PC-9 (cell line): ENCODE results near the gene ALPK1. TPM values are rescaled to one million over a fixed set of nuclear protein-coding genes. Genes with fewer than 3 reads are reported as not detected.

Experiments used
- BruUV-seq: library from RNA; stranded (reverse); fragments of 400-500 nt; replicated peaks from 2 replicates; lab custom pipeline; 2021; lab: Mats Ljungman, UMichigan
- CTCF ChIA-PET: fragments of 300-600 bp; sonication (Branson Sonifier 250); formaldehyde crosslinking; loops from one replicate; lab custom pipeline; 2022; ENCODE audit warnings: antibody characterized with exemption; lab: Charles Lee
- POLR2A ChIA-PET: fragments of 300-600 bp; sonication (Branson Sonifier 250); formaldehyde crosslinking; loops from one replicate; lab custom pipeline; 2022; ENCODE audit warnings: antibody characterized with exemption; ENCODE audit not compliant: unreplicated experiment; lab: Charles Lee
- DNase-seq, 2 experiments: peaks; one replicate each; pipeline versions ENCODE4 v3.0.0 to v3.0.0-alpha.2; 2015 to 2022; ENCODE audit warnings: mixed read lengths in 1 of 2
- H2AFZ ChIP-seq: fragments of 200-600 bp; sonication (generic); 2 replicates; pipeline ENCODE4 v1.8.1; 2017; ENCODE audit warnings: antibody characterized with exemption
- H3F3A ChIP-seq: fragments of 200-600 bp; sonication (generic); 2 replicates; pipeline ENCODE4 v1.8.1; 2017; ENCODE audit warnings: antibody characterized with exemption, mild to moderate bottlenecking, low read depth; ENCODE audit not compliant: insufficient read depth
- H3K27ac ChIP-seq: fragments of 200-600 bp; sonication (generic); 2 replicates; pipeline ENCODE4 v1.6.1; 2016; ENCODE audit warnings: mixed run types
- H3K27me3 ChIP-seq: fragments of 200-600 bp; sonication (generic); 2 replicates; pipeline ENCODE4 v1.6.1; 2016; ENCODE audit warnings: low read depth, mixed run types; ENCODE audit not compliant: insufficient read depth
- H3K36me3 ChIP-seq: fragments of 200-600 bp; sonication (generic); 2 replicates; pipeline ENCODE4 v1.6.1; 2016; ENCODE audit warnings: low read depth, mixed run types
- H3K4me1 ChIP-seq: fragments of 200-600 bp; sonication (generic); replicated peaks from 2 replicates; pipeline ENCODE4 v1.6.1; 2016; ENCODE audit warnings: mixed run types; ENCODE audit not compliant: insufficient read depth
- H3K4me2 ChIP-seq: fragments of 200-600 bp; sonication (generic); 2 replicates; pipeline ENCODE4 v1.6.1; 2017; ENCODE audit warnings: mixed run types
- H3K4me3 ChIP-seq: fragments of 200-600 bp; sonication (generic); 2 replicates; pipeline ENCODE4 v1.6.1; 2016; ENCODE audit warnings: mixed run types
- H3K79me2 ChIP-seq: fragments of 200-600 bp; sonication (generic); 2 replicates; pipeline ENCODE4 v1.6.1; 2017; ENCODE audit warnings: low read depth, mixed run types
- H3K9me2 ChIP-seq: fragments of 200-600 bp; sonication (generic); 2 replicates; pipeline ENCODE4 v1.8.1; 2017; ENCODE audit warnings: mild to moderate bottlenecking; ENCODE audit not compliant: insufficient read depth
- H3K9me3 ChIP-seq: fragments of 200-600 bp; sonication (generic); 2 replicates; pipeline ENCODE4 v1.8.1; 2016; ENCODE audit warnings: low read depth; ENCODE audit not compliant: insufficient read depth
- H4K20me1 ChIP-seq: fragments of 200-600 bp; sonication (generic); 2 replicates; pipeline ENCODE4 v1.8.1; 2017; ENCODE audit not compliant: insufficient read depth
- CTCF ChIP-seq: fragments of 200-600 bp; sonication (generic); conservative IDR thresholded peaks from 2 replicates; pipeline ENCODE4 v1.6.1; 2017; ENCODE audit warnings: mixed run types, antibody characterized with exemption, mild to moderate bottlenecking, moderate library complexity
- EZH2 ChIP-seq: fragments of 200-600 bp; sonication (generic); IDR thresholded peaks from 2 replicates; pipeline ENCODE4 v1.8.0; 2017; ENCODE audit warnings: antibody characterized with exemption, low read depth
- intact Hi-C: fragments of 100-400 bp; cut with micrococcal nuclease; formaldehyde crosslinking; loops from one replicate; pipeline ENCODE4 v1.10.0; 2022; ENCODE audit not compliant: unreplicated experiment
- total RNA-seq: library from RNA; stranded (reverse); gene quantifications from 2 replicates; pipeline ENCODE4 v1.2.3, GENCODE V29; 2021

ALPK1 gene
- total RNA-seq, 1 experiment from 2014 or later, result 35.4 TPM

- Histone ChIP-seq H3K27me3 (no peaks in the 10 kb centered on the region), H3K27ac (peak overlapping the region; percentile 15), H3K4me3 (no peak overlapping the region), H3K36me3 (peaks cover 40% of the 10 kb centered on the region), H3K4me2 (no peak overlapping the region), H3K4me1 (0 out of 2 replicates have a peak, but pooled peaks cover 6% of the 10 kb centered on the region), H4K20me1 (no peaks in the 10 kb centered on the region), H3K79me2 (no peaks in the 10 kb centered on the region), H3K9me2 (no peaks in the 10 kb centered on the region), H3K9me3 (no peaks in the 10 kb centered on the region), H2AFZ (no peak overlapping the region), H3F3A (peaks cover 11% of the 10 kb centered on the region)
- CTCF ChIA-PET, result no interaction called here
- no peak for TF ChIP-seq CTCF
- TF ChIP-seq EZH2, result no peak
- BruUV-seq, result no TSS peak
- POLR2A ChIA-PET, result no interaction called here
- no peak for DNase-seq
- intact Hi-C loops, result no loop called here
These were observed 27.1 kb upstream of the ALPK1 start for GRCh38 chr4:112270051-112270450.

GRCh38 chr4:112270640-112271421, 26.3 kb upstream of the ALPK1 start:
- H3K79me2 ChIP-seq, result no peaks in the 10 kb centered on the region

GRCh38 chr4:112272292-112272691, 24.9 kb upstream of the ALPK1 start:
- BruUV-seq, result no TSS peak
- H3F3A ChIP-seq, result peaks cover 11% of the 10 kb centered on the region; the same call in 1 of the 2 replicates
- 0 out of 2 replicates have a peak, but pooled peaks cover 6% of the 10 kb centered on the region for H3K4me1 ChIP-seq
- no peak overlapping the region for H3K27ac ChIP-seq
- POLR2A ChIA-PET, result no interaction called here
- no peak overlapping the region for H3K4me2 ChIP-seq
- intact Hi-C loops, result no loop called here
- no peak overlapping the region for H2AFZ ChIP-seq
- H3K9me2 ChIP-seq, result no peaks in the 10 kb centered on the region
- H3K4me3 ChIP-seq, result no peak overlapping the region
- TF ChIP-seq CTCF (no peak), EZH2 (no peak)
- H3K36me3 ChIP-seq, result peaks cover 24% of the 10 kb centered on the region
- no peaks in the 10 kb centered on the region for H3K9me3 ChIP-seq
- no peaks in the 10 kb centered on the region for H3K79me2 ChIP-seq
- DNase-seq, result no peak
- H4K20me1 ChIP-seq, result no peaks in the 10 kb centered on the region
- CTCF ChIA-PET, result no interaction called here
- no peaks in the 10 kb centered on the region for H3K27me3 ChIP-seq

More at GRCh38 chr4:112270640-112271421, 26.3 kb upstream of the ALPK1 start:
- no peak for DNase-seq
- Histone ChIP-seq H3K9me2 (no peaks in the 10 kb centered on the region), H3K27ac (peak overlapping the region; percentile 15), H3F3A (peaks cover 11% of the 10 kb centered on the region; the same call in 1 of the 2 replicates), H3K4me2 (no peak overlapping the region), H4K20me1 (no peaks in the 10 kb centered on the region), H3K4me3 (no peak overlapping the region), H3K36me3 (peaks cover 34% of the 10 kb centered on the region), H3K4me1 (0 out of 2 replicates have a peak, but pooled peaks cover 6% of the 10 kb centered on the region), H3K27me3 (no peaks in the 10 kb centered on the region), H2AFZ (no peak overlapping the region), H3K9me3 (no peaks in the 10 kb centered on the region)
- no peak for TF ChIP-seq CTCF
- no peak for TF ChIP-seq EZH2
- no TSS peak for BruUV-seq
- intact Hi-C loops, result no loop called here
- CTCF ChIA-PET, result no interaction called here
- POLR2A ChIA-PET, result interaction anchor here (0.6 kb wide), 1 partner anchor 14 kb away, joined by 3 read pairs; no protein-coding TSS in a partner anchor
